ENCODE results near the gene MBD2. TPM values are rescaled to one million over a fixed set of nuclear protein-coding genes. Genes with fewer than 3 reads are reported as not detected.

MBD2 gene
- total and polyA plus RNA-seq, 11 donors = 15.9 to 74.9 (median 44.6) TPM

DNA sequence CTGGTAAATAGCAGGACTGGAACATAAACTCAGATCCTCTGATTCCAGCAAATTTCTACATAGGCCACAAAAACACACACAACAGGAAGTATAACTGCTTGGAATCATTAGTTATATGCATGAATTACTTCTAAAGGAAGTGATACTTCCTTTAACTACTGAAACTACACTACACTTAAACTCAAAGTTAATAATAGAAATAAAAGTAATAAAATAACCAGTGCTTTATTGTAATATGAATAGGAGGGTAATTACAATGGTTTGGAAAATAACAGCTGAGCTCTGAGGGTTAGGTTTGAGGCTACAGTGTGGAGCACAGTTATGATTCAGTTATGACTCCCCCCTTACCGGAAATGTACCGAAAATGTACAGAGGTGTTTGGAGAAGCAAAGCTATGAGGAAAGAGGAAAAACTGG is 26.4 kb upstream of the MBD2 start:
- Histone ChIP-seq H3K9me3 (no peaks in the 10 kb centered on the region), H3K36me3 (no peaks in the 10 kb centered on the region), H3K4me3 (no peak overlapping the region), H3K27ac (peak overlapping the region in 3 of 12 donors; percentile 0 to 78 (median 11)), H3K27me3 (no peaks in the 10 kb centered on the region), H3K4me1 (peaks cover 0 to 39% (median 9%) of the 10 kb centered on the region in 12 donors)
- no peak for TF ChIP-seq POLR2A (IDR thresholded peaks at IDR 0.05)
- TF ChIP-seq, protein P1, sequence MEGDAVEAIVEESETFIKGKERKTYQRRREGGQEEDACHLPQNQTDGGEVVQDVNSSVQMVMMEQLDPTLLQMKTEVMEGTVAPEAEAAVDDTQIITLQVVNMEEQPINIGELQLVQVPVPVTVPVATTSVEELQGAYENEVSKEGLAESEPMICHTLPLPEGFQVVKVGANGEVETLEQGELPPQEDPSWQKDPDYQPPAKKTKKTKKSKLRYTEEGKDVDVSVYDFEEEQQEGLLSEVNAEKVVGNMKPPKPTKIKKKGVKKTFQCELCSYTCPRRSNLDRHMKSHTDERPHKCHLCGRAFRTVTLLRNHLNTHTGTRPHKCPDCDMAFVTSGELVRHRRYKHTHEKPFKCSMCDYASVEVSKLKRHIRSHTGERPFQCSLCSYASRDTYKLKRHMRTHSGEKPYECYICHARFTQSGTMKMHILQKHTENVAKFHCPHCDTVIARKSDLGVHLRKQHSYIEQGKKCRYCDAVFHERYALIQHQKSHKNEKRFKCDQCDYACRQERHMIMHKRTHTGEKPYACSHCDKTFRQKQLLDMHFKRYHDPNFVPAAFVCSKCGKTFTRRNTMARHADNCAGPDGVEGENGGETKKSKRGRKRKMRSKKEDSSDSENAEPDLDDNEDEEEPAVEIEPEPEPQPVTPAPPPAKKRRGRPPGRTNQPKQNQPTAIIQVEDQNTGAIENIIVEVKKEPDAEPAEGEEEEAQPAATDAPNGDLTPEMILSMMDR (IDR thresholded peaks at IDR 0.05) = no peak
- DNase-seq (no peak), ATAC-seq (no peak)
- 62 to 78% (median 66%) methylated on average over 2 of the region's 2 CpGs for WGBS, 4 donors
- intact Hi-C loops (cut with DNase I) = no loop called here

DNA sequence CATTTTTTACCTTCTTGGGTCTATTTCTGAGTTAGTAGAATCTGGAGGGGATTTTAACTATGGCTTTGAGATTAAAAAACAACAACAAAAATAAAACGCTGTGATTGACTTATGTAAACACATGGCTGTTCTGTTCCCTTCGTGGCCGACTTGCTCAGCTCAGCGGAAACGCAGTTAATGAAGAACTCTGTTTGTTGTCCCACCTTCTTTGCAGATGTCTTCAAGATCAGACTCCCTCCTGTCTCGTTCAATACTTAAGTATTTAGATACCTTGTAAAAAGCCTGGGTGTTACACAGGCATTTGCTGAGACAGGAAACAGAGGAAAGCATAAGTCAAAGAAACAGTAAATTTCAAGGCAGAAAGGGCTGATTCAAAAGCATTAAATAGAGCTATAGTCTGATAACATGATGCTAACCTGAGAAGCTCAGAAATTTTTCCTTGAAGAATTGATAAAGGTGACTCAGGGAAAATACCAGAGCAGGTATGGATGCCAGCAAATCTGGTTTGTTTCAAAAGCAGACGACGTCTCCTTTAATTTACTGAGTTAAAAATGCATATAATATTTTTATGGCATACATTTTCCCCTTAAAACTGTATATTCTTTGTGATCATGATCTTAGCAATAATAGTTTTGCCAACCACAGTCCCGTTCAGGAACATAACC is 23.2 kb upstream of the MBD2 start:
- Histone ChIP-seq H3K4me1 (peaks cover 0 to 35% (median 9%) of the 10 kb centered on the region in 12 donors), H3K9me3 (no peaks in the 10 kb centered on the region), H3K27me3 (no peaks in the 10 kb centered on the region), H3K27ac (no peak overlapping the region), H3K4me3 (no peak overlapping the region), H3K36me3 (no peaks in the 10 kb centered on the region)
- WGBS, 4 donors = 63 to 69% (median 66%) methylated on average over 9 of the region's 9 CpGs
- intact Hi-C loops (cut with DNase I) = no loop called here
- TF ChIP-seq, protein P1 (IDR thresholded peaks at IDR 0.05) = no peak
- TF ChIP-seq POLR2A (IDR thresholded peaks at IDR 0.05) = no peak
- DNase-seq (no peak), ATAC-seq (no peak)

DNA sequence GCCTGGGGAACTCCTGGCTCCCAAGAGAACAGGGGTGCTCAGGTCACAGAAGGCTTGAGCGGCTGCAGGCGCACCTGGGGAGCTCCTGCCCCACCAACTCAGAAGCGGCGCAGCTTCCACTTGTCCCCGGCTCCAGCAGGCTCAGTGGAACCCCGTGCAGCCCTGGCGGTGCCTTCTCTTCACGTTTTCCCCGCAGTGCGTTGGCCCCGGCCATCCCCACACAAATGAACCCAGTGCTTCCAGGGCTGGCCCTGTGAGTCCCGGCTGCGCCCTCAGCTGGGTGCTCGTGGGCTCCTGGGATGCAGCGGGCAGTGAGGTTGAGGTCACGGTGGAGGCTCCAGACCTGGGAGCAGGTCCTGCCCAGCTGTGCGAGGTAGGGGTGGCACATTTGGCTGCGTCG is 17.9 kb upstream of the MBD2 start:
- Histone ChIP-seq H3K27me3 (no peaks in the 10 kb centered on the region), H3K27ac (no peak overlapping the region), H3K4me1 (peaks cover 0 to 31% (median 5%) of the 10 kb centered on the region in 12 donors), H3K36me3 (no peaks in the 10 kb centered on the region), H3K4me3 (no peak overlapping the region), H3K9me3 (no peaks in the 10 kb centered on the region)
- DNase-seq (no peak), ATAC-seq (peak in 1 of 4 donors; percentile 15)
- TF ChIP-seq, protein P1 (IDR thresholded peaks at IDR 0.05) = no peak
- TF ChIP-seq POLR2A (IDR thresholded peaks at IDR 0.05) = no peak
- intact Hi-C loops (cut with DNase I) = no loop called here
- WGBS, 4 donors = 90 to 97% (median 94%) methylated on average over 6 to 19 of the region's 19 CpGs

DNA sequence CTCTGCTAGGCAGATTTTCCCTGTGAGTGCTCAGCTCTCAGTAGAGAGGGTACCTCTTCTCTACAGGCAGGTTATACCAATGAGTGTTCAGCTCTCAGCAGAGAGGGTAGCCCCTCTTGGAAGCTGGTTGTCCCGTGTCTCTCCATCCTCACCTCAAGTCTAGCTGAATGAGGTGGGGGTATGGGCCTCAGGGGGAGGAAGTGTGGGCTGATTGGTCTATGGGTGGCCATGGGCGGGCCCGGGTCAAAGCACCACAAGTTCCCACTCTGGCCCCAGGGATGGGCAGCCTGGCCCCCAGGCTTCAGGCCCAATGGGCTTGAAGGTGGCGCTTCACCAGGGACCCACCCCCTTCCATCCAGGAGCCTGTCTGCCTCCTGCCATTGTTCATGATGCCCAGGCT is 17.0 kb upstream of the MBD2 start:
- 70 to 100% (median 82%) methylated on average over 2 to 4 of the region's 4 CpGs for WGBS, 4 donors
- Histone ChIP-seq H3K4me1 (peaks cover 0 to 31% (median 5%) of the 10 kb centered on the region in 12 donors), H3K27me3 (no peaks in the 10 kb centered on the region), H3K4me3 (no peak overlapping the region), H3K36me3 (no peaks in the 10 kb centered on the region), H3K27ac (no peak overlapping the region), H3K9me3 (no peaks in the 10 kb centered on the region)
- ATAC-seq (no peak), DNase-seq (no peak)
- intact Hi-C loops (cut with DNase I) = no loop called here
- TF ChIP-seq, protein P1 (IDR thresholded peaks at IDR 0.05) = no peak
- TF ChIP-seq POLR2A (IDR thresholded peaks at IDR 0.05) = no peak
